Stromal cell of bone marrow (primary cell): ENCODE results near the gene DNALI1.
A peak's percentile ranks its signal among the peaks of the same experiment; 100 is the strongest.
"Not testable (repeated sequence)": the region's sequence is repeated elsewhere in the genome, so short reads cannot be mapped to it uniquely, and the experiment has no call there.

ENCODE experiments used
- DNase-seq: peaks from one replicate; pipeline ENCODE4 v3.0.0-alpha.2; 2012; ENCODE audit warnings: low read depth

Gene DNALI1

GRCh38 chr1:37556712-37557196 lies at the start of gene DNALI1:
TSS of gene DNALI1 (plus strand) at chr1:37556940. CDS start at chr1:37556995, 55 bp downstream.
- DNase-seq = peak; percentile 79

GRCh38 chr1:37509181-37509580 lies 47.6 kb upstream of the DNALI1 start:
- DNase-seq = peak; percentile 71

GRCh38 chr1:37513795-37514349 lies 42.9 kb upstream of the DNALI1 start:
- no peak for DNase-seq

- DNase-seq = peak; percentile 60
Observed at GRCh38 chr1:37514350-37515184, 42.2 kb upstream of the DNALI1 start, which contains the start of gene MEAF6. TSS of gene MEAF6 (minus strand) at chr1:37514766. CDS start at chr1:37514746, 20 bp downstream.

GRCh38 chr1:37515185-37516034 lies 41.3 kb upstream of the DNALI1 start:
- no peak for DNase-seq

- no peak for DNase-seq
Observed at GRCh38 chr1:37517569-37517968, 39.2 kb upstream of the DNALI1 start.

GRCh38 chr1:37518241-37518640 lies 38.5 kb upstream of the DNALI1 start:
- not testable (repeated sequence) for DNase-seq

- not testable (repeated sequence) for DNase-seq
Observed at GRCh38 chr1:37518929-37519328, 37.8 kb upstream of the DNALI1 start.

- DNase-seq = no peak
Observed at GRCh38 chr1:37519613-37520012, 37.1 kb upstream of the DNALI1 start.

- not testable (repeated sequence) for DNase-seq
Observed at GRCh38 chr1:37529888-37530287, 26.9 kb upstream of the DNALI1 start.

GRCh38 chr1:37532418-37533156 lies 24.2 kb upstream of the DNALI1 start:
- DNase-seq = not testable (repeated sequence)

- no peak for DNase-seq
Observed at GRCh38 chr1:37533317-37534093, 23.2 kb upstream of the DNALI1 start.

- peak; percentile 42 for DNase-seq
Observed at GRCh38 chr1:37537378-37537777, 19.4 kb upstream of the DNALI1 start.

GRCh38 chr1:37539154-37539553 lies 17.6 kb upstream of the DNALI1 start:
- not testable (repeated sequence) for DNase-seq

- no peak for DNase-seq
Observed at GRCh38 chr1:37540036-37540785, 16.5 kb upstream of the DNALI1 start.

GRCh38 chr1:37544530-37544929 lies 12.2 kb upstream of the DNALI1 start:
- DNase-seq = no peak

- DNase-seq = no peak
Observed at GRCh38 chr1:37545019-37545418, 11.7 kb upstream of the DNALI1 start.

- no peak for DNase-seq
Observed at GRCh38 chr1:37549341-37549740, 7.4 kb upstream of the DNALI1 start.

- no peak for DNase-seq
Observed at GRCh38 chr1:37553598-37553926, 3.2 kb upstream of the DNALI1 start.
